NCI-H774 (cell line): ENCODE data around the gene DEFB132.

Experiments
- DNase-seq: peaks from one replicate; lab custom pipeline; 2025; lab: John Stamatoyannopoulos, UW

DEFB132 gene

GRCh38 chr20:263701-264100 lies 6.2 kb downstream of the DEFB132 start:
- DNase-seq = no peak

- peak; percentile 77 for DNase-seq
Measured at GRCh38 chr20:266596-267562, 9.4 kb downstream of the DEFB132 start.

GRCh38 chr20:270517-270916 lies 13.0 kb downstream of the DEFB132 start:
- no peak for DNase-seq

GRCh38 chr20:271069-271468 lies 13.5 kb downstream of the DEFB132 start:
- DNase-seq = no peak

- DNase-seq = no peak
Measured at GRCh38 chr20:271528-271927, 14.0 kb downstream of the DEFB132 start.

- DNase-seq = no peak
Measured at GRCh38 chr20:272718-273117, 15.2 kb downstream of the DEFB132 start.

- DNase-seq = no peak
Measured at GRCh38 chr20:273884-274283, 16.4 kb downstream of the DEFB132 start.

GRCh38 chr20:275791-276190 lies 18.3 kb downstream of the DEFB132 start:
- DNase-seq = no peak

- DNase-seq = no peak
Measured at GRCh38 chr20:276620-277495, 19.3 kb downstream of the DEFB132 start.

GRCh38 chr20:277496-277781 lies 19.9 kb downstream of the DEFB132 start:
- DNase-seq = no peak

- no peak for DNase-seq
Measured at GRCh38 chr20:278181-278580, 20.7 kb downstream of the DEFB132 start.

GRCh38 chr20:278607-279571 lies 21.4 kb downstream of the DEFB132 start:
- DNase-seq = no peak

GRCh38 chr20:284172-284571 lies 26.6 kb downstream of the DEFB132 start:
- no peak for DNase-seq

- DNase-seq = no peak
Measured at GRCh38 chr20:286508-286907, 29.0 kb downstream of the DEFB132 start.

- no peak for DNase-seq
Measured at GRCh38 chr20:288956-289692, 31.6 kb downstream of the DEFB132 start.

GRCh38 chr20:289693-290083 lies 32.2 kb downstream of the DEFB132 start:
- no peak for DNase-seq

- DNase-seq = peak; percentile 82
Measured at GRCh38 chr20:290084-290831, 32.7 kb downstream of the DEFB132 start, which contains the start of gene C20orf96. C20orf96 (minus strand) TSS chr20:290750; CDS start chr20:290610, 140 bp downstream.

- DNase-seq = no peak
Measured at GRCh38 chr20:294602-295001, 37.1 kb downstream of the DEFB132 start.

GRCh38 chr20:295804-296203 lies 38.3 kb downstream of the DEFB132 start:
- DNase-seq = no peak
